H9 (cell line): ENCODE results near the gene CCR4. TPM values are rescaled to one million over a fixed set of nuclear protein-coding genes. Genes with fewer than 3 reads are reported as not detected.

Experiments
- DNase-seq: peaks from one replicate; pipeline ENCODE4 v3.0.0-alpha.2; 2017
- H2AFZ ChIP-seq: one replicate; pipeline ENCODE4 v1.6.1; 2013; ENCODE audit warnings: mild to moderate bottlenecking, low read length, control low read depth, moderate library complexity
- H2AK5ac ChIP-seq: 2 replicates; pipeline ENCODE4 v1.6.1; 2013; ENCODE audit warnings: low read length, control low read depth, mixed read lengths; ENCODE audit not compliant: insufficient read length
- H2BK120ac ChIP-seq: one replicate; pipeline ENCODE4 v1.6.1; 2013; ENCODE audit warnings: low read depth, mild to moderate bottlenecking, low read length, control low read depth, inconsistent platforms; ENCODE audit not compliant: poor library complexity, severe bottlenecking
- H2BK12ac ChIP-seq: 2 replicates; pipeline ENCODE4 v1.6.1; 2013; ENCODE audit warnings: low read length, control low read depth, mixed read lengths, low read depth; ENCODE audit not compliant: insufficient read length
- H2BK15ac ChIP-seq: 2 replicates; pipeline ENCODE4 v1.6.1; 2013; ENCODE audit warnings: low read depth, low read length, control low read depth
- H2BK20ac ChIP-seq: one replicate; pipeline ENCODE4 v1.6.1; 2013; ENCODE audit warnings: low read depth, mild to moderate bottlenecking, low read length, control low read depth, inconsistent platforms; ENCODE audit not compliant: poor library complexity, severe bottlenecking
- H2BK5ac ChIP-seq: 2 replicates; pipeline ENCODE4 v1.6.1; 2013; ENCODE audit warnings: low read length, control low read depth, mixed read lengths; ENCODE audit not compliant: insufficient read length
- H3K14ac ChIP-seq: 2 replicates; pipeline ENCODE4 v1.6.1; 2013; ENCODE audit warnings: low read length, control low read depth; ENCODE audit not compliant: insufficient read depth
- H3K18ac ChIP-seq: 2 replicates; pipeline ENCODE4 v1.6.1; 2013; ENCODE audit warnings: low read depth, mild to moderate bottlenecking, mixed read lengths, low read length, control low read depth; ENCODE audit not compliant: insufficient read length
- H3K23ac ChIP-seq: 2 replicates; pipeline ENCODE4 v1.6.1; 2013; ENCODE audit warnings: low read length, control low read depth, mixed read lengths, low read depth; ENCODE audit not compliant: insufficient read length
- H3K23me2 ChIP-seq: 2 replicates; pipeline ENCODE4 v1.6.1; 2013; ENCODE audit warnings: low read depth, mild to moderate bottlenecking, mixed read lengths, low read length, control low read depth; ENCODE audit not compliant: insufficient read length, poor library complexity, severe bottlenecking
- H3K27ac ChIP-seq: 2 replicates; pipeline ENCODE4 v1.5.1; 2013; ENCODE audit warnings: low read length, control low read depth, mixed read lengths, low read depth; ENCODE audit not compliant: insufficient read length
- H3K27me3 ChIP-seq: 2 replicates; pipeline ENCODE4 v1.6.1; 2013; ENCODE audit warnings: low read length, control low read depth, inconsistent platforms; ENCODE audit not compliant: insufficient read depth
- H3K4ac ChIP-seq: 2 replicates; pipeline ENCODE4 v1.6.1; 2013; ENCODE audit warnings: low read depth, mild to moderate bottlenecking, control low read depth, inconsistent platforms, low read length, moderate library complexity
- H3K4me1 ChIP-seq: 2 replicates; pipeline ENCODE4 v1.6.1; 2013; ENCODE audit warnings: low read length, control low read depth, inconsistent platforms; ENCODE audit not compliant: insufficient read depth
- H3K4me2 ChIP-seq: 2 replicates; pipeline ENCODE4 v1.6.1; 2013; ENCODE audit warnings: low read length, control low read depth, mixed read lengths; ENCODE audit not compliant: insufficient read length, insufficient read depth
- H3K56ac ChIP-seq: 2 replicates; pipeline ENCODE4 v1.6.1; 2013; ENCODE audit warnings: low read depth, mild to moderate bottlenecking, mixed read lengths, low read length, control low read depth; ENCODE audit not compliant: insufficient read length
- H3K79me1 ChIP-seq: 2 replicates; pipeline ENCODE4 v1.6.1; 2013; ENCODE audit warnings: low read depth, mild to moderate bottlenecking, moderate library complexity, low read length, control low read depth, inconsistent platforms; ENCODE audit not compliant: insufficient read depth, poor library complexity, severe bottlenecking
- H3K79me2 ChIP-seq: 2 replicates; pipeline ENCODE4 v1.6.1; 2013; ENCODE audit warnings: low read length, control low read depth, inconsistent platforms; ENCODE audit not compliant: insufficient read depth
- H3K9ac ChIP-seq: 2 replicates; pipeline ENCODE4 v1.6.1; 2013; ENCODE audit warnings: low read length, control low read depth, mixed read lengths; ENCODE audit not compliant: insufficient read length; ENCODE audit errors: extremely low read depth
- H3K9me3 ChIP-seq: one replicate; pipeline ENCODE4 v1.6.1; 2013; ENCODE audit warnings: low read depth, low read length, inconsistent platforms; ENCODE audit not compliant: control insufficient read depth
- H3T11ph ChIP-seq: one replicate; pipeline ENCODE4 v1.6.1; 2013; ENCODE audit warnings: mild to moderate bottlenecking, low read length, control low read depth, inconsistent platforms
- H4K20me1 ChIP-seq: one replicate; pipeline ENCODE4 v1.6.1; 2013; ENCODE audit not compliant: control insufficient read depth, insufficient read length, insufficient read depth
- H4K5ac ChIP-seq: 2 replicates; pipeline ENCODE4 v1.6.1; 2013; ENCODE audit warnings: low read depth, mild to moderate bottlenecking, mixed read lengths, low read length, control low read depth; ENCODE audit not compliant: insufficient read length
- H4K8ac ChIP-seq: replicated peaks from 2 replicates; pipeline ENCODE4 v1.6.1; 2013; ENCODE audit warnings: low read length, control low read depth, mixed read lengths, low read depth; ENCODE audit not compliant: insufficient read length
- H4K91ac ChIP-seq: 2 replicates; pipeline ENCODE4 v1.6.1; 2013; ENCODE audit warnings: low read depth, mild to moderate bottlenecking, moderate library complexity, mixed read lengths, low read length, control low read depth; ENCODE audit not compliant: insufficient read length
- H3K27ac Mint-ChIP-seq, 3 experiments: 2 replicates in 2 of 3; 3 replicates in 1 of 3; pipeline ENCODE4 v1.8.0; 2020 to 2021; ENCODE audit warnings: mixed read lengths in 3 of 3, mild to moderate bottlenecking in 1 of 3, moderate library complexity in 1 of 3
- H3K27me3 Mint-ChIP-seq: 2 replicates; pipeline ENCODE4 v1.8.0; 2021; ENCODE audit warnings: low read depth, mild to moderate bottlenecking, moderate library complexity, mixed read lengths
- H3K36me3 Mint-ChIP-seq, 3 experiments: 2 replicates in 2 of 3; 3 replicates in 1 of 3; pipeline ENCODE4 v1.8.0; 2020 to 2021; ENCODE audit warnings: low read depth in 3 of 3, mixed read lengths in 3 of 3; ENCODE audit not compliant: insufficient read depth in 1 of 3
- H3K4me1 Mint-ChIP-seq, 2 experiments: 2 replicates each; pipeline ENCODE4 v1.8.0; 2020; ENCODE audit warnings: mixed read lengths in 2 of 2
- H3K4me3 Mint-ChIP-seq, 2 experiments: 2 replicates in 1 of 2; 3 replicates in 1 of 2; pipeline ENCODE4 v1.8.0; 2020 to 2021; ENCODE audit warnings: mild to moderate bottlenecking in 2 of 2, mixed read lengths in 2 of 2, moderate library complexity in 1 of 2
- H3K9me3 Mint-ChIP-seq, 2 experiments: 2 replicates in 1 of 2; 3 replicates in 1 of 2; pipeline ENCODE4 v1.8.0; 2020; ENCODE audit warnings: mild to moderate bottlenecking in 2 of 2, mixed read lengths in 2 of 2, moderate library complexity in 1 of 2
- CTCF ChIP-seq: fragments of 200-600 bp; sonication (generic); conservative IDR thresholded peaks from 3 replicates; pipeline ENCODE4 v1.8.0; 2021; ENCODE audit warnings: antibody characterized with exemption, mild to moderate bottlenecking
- WGBS: extraction: QIAGEN DNeasy Blood & Tissue Kit; methylation state at CpG from one replicate; pipeline ENCODE4 v1.1.7; 2013; ENCODE audit warnings: missing lambda C conversion rate, low lambda C conversion rate, mixed read lengths; ENCODE audit not compliant: insufficient read length; ENCODE audit errors: extremely low coverage; 5-methylcytosine and 5-hydroxymethylcytosine counted together
- total RNA-seq: library from RNA; stranded (reverse); gene quantifications from 2 replicates; pipeline ENCODE4 v1.2.1, GENCODE V29; 2021

The CCR4 gene
- total RNA-seq, 1 experiment from 2014 or later: 0.07 TPM

DNA sequence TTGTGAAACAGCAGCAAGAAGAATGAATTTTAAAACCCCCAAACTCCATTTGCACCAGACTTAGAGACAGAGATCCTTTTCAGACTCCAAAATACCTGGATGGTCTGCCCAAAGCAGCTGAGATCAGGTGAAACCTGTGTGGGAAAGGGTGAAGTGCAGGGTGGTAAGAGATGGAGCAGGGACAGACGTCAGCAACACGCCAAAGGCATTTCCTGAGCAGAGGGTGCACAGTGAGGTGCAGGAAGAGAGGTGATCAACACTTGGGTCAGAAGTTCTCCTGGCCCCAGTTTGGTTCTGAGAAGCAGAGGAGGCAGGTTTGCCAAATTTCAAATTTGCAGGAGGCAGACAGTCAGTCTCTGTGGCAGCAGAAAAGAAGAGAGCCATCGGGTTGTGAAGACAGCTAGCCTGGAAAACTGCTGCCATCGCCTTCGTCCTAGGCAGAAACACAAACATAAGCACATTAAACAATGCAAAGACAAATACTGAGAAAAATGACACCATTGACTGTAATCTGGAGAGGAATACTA, 9.8 kb downstream of the CCR4 start:
- Histone ChIP-seq H3K23ac (no peak overlapping the region), H4K5ac (no peak overlapping the region), H2BK5ac (no peak overlapping the region), H3K27me3 (no peaks in the 10 kb centered on the region), H2AFZ (no peak overlapping the region), H3K9ac (no peak overlapping the region), H2AK5ac (no peak overlapping the region), H3T11ph (no peak overlapping the region), H3K4me2 (no peak overlapping the region), H3K4ac (no peak overlapping the region), H4K20me1 (no peaks in the 10 kb centered on the region), H3K56ac (no peak overlapping the region), H2BK120ac (no peak overlapping the region), H3K27ac (no peak overlapping the region), H4K91ac (no peak overlapping the region), H3K4me1 (0 out of 2 replicates have a peak, but pooled peaks cover 2% of the 10 kb centered on the region), H3K14ac (no peak overlapping the region), H2BK15ac (no peak overlapping the region), H3K18ac (no peak overlapping the region), H3K79me2 (no peaks in the 10 kb centered on the region), H4K8ac (no peak overlapping the region), H3K79me1 (no peaks in the 10 kb centered on the region), H2BK20ac (no peak overlapping the region), H3K9me3 (peaks cover 14% of the 10 kb centered on the region), H2BK12ac (no peak overlapping the region), H3K23me2 (no peaks in the 10 kb centered on the region)
- Mint-ChIP-seq H3K36me3 (peaks cover 4 to 14% (median 10%) of the 10 kb centered on the region in 3 experiments), H3K27ac (no peak overlapping the region), H3K27me3 (peaks cover 6% of the 10 kb centered on the region; the same call in 1 of the 2 replicates), H3K4me3 (no peak overlapping the region), H3K9me3 (peaks cover 15 to 22% of the 10 kb centered on the region in 2 experiments), H3K4me1 (peaks cover 6 to 7% of the 10 kb centered on the region in 2 experiments)
- no peak for DNase-seq
- no CpG with 5 or more reads among the region's 5 CpGs for WGBS
- TF ChIP-seq CTCF: no peak
